Limb (tissue), 2 donors: Measurements from ENCODE around the gene ZNF316.
A peak's percentile ranks its signal among the peaks of the same experiment; 100 is the strongest.

Source experiments
- DNase-seq, 2 donors: peaks; one replicate each; pipeline ENCODE4 v3.0.0-alpha.2; 2016; ENCODE audit errors: extremely low spot score in 2 of 2

ZNF316 gene

DNA sequence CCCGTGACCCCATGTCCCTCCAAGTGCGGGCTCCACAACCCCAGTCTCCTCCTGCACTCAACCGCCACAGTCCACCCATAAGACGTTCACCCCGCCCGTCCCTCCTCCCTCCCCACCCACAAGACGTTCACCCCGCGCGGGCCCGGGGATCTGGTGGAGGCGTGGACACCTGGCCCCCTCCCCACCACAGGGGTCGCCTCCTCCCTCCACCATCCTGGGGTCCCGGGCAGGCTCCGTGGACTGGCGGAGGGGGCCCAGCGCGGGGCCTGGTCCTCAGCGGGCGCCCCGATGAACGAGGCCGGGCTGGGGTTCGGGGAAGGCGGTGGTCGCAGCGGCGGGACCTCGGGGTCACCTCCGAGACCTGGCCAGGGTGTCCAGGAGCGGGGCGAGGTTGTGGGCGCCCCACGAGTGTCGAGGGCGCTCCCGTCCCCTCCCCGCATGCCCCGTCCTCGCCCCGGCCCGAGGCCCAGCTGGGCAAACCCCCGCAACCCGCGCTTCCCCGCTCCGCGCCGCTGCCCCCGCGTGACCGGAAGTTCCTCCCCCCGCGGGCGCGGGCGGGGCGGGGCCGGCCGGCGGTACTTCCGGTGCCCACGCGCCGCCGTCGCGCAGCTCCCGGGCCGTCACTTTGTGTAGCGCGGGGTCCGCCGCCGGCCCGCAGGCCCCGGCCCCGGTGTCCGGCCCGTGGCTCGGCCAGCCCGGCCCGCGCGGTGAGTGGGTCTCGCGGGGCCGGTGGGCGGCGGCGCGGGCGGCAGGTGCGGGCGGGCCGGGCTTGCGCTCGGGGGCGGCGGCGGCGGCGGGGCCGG is at the start of gene ZNF316:
Gene ZNF316 (plus strand): TSS at position 578 of the 803 bp plus-strand sequence. CDS start 5,092 bp downstream, outside the sequence.
- peak in 1 of 2 donors; percentile 79 for DNase-seq

DNA sequence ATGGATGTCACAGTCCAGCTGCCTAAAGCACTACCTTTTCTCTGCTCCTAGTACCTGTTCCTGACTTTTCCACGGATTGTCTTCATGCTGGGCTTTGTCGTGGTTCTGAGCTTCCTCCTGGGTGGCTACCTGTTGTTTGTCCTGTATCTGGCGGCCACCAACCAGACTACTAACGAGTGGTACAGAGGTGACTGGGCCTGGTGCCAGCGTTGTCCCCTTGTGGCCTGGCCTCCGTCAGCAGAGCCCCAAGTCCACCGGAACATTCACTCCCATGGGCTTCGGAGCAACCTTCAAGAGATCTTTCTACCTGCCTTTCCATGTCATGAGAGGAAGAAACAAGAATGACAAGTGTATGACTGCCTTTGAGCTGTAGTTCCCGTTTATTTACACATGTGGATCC is 48.6 kb upstream of the ZNF316 start:
- no peak for DNase-seq

DNA sequence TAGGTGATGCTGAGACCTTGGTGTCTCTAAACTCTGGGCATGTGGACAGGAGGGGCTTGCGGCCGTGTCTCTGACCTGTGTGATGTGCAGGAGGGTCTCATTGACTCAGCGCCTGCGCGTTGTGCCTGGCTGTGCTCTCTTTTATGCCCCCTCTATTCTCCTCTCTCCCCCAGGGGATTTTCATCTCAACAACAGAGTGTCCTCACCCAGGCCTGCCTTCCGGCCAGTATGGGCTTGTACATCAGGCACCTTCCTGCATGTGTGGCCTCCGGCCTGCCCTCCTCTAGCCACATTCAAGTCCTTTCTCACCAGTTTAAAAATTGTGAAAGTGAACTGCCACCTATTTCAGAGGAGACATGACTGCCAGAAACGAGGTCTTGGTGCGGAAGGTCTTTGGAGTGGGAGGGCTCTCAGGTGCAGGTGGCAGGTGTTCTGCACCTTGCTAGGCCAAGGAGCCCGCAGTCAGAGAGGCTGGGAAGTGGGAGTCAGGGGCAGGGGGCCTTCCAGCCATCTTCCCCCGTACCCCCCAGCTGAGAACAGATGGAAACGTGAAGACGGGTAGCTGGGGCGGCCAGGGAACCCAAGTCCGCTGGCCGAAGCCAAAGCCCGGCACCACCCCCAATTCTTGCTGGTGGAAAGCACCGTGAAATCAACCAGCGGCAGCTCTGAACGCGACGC is 47.8 kb upstream of the ZNF316 start:
- no peak for DNase-seq

DNA sequence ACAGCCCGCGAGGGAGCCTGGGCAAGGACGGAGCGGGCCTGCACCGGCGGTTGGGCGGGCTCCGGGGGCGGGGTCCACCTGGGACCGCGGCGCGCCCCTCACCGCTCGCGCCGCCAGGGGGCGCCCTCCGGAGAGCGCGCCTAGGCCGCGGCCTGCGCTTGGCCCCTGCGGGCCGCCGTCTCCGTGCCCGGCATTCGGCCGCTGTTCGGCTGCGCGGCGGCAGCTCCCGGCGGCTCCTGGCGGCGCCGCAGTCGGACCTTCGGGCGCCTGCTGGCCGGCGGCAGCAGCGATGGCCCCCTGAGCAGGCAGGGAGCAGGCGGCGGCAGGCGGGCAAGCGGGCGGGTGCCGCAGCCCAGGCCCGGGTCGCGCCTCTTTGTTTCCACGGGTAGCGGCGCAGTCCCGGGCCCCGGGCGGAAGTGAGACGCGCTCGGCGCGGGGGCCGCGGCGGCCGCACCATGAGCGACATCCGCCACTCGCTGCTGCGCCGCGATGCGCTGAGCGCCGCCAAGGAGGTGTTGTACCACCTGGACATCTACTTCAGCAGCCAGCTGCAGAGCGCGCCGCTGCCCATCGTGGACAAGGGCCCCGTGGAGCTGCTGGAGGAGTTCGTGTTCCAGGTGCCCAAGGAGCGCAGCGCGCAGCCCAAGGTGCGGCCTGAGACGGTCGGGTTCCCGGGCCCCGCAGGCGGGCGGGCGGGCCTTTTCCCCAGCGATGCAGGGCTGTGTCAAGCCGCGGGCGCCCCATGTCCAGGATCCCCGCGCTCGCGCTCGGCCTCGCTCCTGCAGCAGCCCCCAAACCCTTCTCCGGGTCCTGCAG is 47.1 kb upstream of the ZNF316 start, which contains the start of gene INTS15:
Gene INTS15 (plus strand): TSS at position 193 of the 816 bp plus-strand sequence. CDS start 263 bp downstream, at position 456.
- DNase-seq = peak; percentile 83 to 90

DNA sequence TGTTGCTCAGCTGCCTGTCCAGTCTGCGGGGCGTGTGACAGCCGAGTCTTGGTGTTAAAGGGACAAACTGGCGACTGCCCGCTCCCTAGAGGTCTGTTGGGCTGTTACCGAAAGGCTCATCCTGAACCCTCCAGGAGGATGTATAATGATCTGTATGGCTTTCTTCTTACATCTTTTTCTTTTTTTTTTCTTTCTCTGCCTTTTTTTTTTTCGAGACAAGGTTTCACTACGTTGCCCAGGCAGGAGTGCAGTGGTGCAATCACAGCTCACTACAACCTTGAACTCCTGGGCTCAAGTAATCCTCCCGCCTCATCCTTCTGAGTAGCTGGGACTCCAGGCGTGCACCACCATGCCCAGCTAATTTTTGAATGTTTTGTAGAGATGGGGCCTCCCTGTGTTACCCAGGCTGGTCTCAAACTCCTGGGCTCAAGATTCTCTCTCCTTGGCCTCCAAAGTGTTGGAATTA is 46.4 kb upstream of the ZNF316 start:
- DNase-seq = no peak

DNA sequence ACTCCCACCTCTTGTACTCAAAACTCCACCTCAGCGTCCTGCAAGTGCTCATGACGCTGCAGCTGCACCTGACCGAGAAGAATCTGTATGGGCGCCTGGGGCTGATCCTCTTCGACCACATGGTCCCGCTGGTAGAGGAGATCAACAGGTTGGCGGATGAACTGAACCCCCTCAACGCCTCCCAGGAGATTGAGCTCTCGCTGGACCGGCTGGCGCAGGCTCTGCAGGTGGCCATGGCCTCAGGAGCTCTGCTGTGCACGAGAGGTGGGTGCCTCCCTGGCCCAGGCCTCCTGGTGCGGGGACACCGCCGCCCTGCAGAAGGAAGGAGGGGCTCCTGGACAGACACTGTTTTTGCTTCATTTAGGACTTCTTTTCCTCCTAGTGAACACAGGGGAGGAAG is 37.0 kb upstream of the ZNF316 start:
- DNase-seq = no peak

DNA sequence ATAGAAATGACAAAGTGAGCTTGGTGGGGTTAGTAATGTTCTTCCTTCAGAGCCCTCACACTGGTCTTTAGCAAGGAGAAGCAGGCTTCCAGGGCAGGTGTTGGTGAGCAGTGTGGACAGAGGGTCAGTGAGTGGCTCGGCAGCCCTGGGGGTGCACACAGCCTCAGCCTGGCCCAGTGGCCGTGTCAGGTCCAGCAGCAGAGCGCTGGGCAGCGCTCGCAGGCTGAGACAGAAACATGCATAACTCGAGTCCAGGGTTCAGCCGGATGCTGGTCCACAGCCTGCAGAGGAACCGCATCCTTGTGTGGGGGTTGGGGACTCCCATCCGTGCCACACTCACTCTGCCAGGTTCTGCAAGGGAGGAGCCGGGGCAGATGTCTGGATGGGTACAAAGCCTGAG is 32.7 kb upstream of the ZNF316 start:
- no peak for DNase-seq

DNA sequence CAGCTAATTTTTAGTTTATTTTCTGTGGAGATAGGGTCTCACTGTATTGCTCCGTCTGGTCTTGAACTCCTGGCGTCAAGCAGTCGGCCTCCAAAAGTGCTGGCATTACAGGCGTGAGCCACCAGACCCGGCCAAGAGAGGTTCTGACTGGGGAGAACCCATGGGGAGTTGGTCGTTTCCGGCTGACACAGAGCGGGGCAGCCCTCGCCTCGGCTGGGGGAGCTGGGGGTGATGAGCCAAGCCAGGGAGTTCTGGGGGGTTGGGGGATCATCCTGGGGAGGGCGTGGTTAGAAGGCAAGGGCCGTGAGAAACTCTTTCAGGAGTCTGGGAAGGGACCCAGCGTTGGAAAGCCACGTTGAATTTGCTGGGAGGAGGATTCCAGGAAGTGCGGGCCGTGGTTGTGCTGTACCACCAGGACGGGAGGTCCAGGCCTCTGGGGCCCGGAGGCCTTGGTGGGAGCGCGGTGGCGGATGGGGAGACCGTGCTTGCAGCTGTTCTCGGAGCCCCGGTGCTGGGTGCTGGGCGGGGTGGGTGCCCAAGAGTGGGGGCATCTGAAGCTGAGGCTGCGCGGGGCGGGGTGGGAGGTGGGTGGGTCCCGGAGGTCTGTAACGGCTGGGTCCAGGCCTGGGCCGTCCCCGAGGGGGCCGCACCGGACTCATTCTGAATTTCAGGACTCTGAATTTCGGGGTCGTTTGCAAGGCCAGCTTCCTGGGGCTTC is 30.1 kb upstream of the ZNF316 start:
- no peak for DNase-seq

DNA sequence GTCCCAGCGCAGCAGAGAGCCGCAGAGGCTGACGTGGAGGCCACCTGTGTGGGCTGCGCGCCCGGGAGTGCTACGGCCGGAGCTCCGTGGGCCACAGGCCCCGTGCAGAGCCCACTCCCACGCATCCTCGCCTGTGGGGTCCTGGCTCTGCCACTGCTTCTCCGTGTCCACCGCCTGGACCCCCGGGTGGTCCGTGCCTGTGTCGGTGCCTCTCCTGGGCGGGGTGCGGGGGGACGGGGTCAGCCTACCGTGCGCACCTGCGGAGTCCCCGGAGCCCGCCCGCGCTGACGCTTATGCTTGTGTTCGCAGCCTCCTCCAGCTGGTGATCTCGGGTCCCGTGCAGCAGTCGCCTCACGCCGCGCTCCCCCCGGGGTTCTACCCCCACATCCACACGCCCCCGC is 29.5 kb upstream of the ZNF316 start:
- DNase-seq = no peak

DNA sequence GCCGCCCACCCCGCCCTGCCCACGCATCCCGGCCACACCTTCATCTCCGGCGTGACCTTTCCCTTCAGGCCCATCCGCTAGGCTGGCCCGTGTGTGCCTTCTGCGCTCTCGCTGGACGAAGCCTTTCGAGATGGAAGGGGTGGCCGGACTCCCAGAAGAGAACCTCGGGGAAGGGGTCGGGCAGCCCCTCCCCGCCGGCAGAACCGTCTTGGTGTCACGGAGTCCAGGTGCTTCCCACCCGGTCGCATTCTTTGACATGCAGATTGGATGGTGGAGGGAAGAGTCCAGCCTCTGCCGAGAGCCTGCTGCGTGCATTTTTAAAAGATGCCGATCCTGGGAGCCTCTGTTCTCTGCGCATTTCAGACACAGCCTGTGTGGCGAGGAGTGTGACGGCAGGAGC is 29.0 kb upstream of the ZNF316 start:
- no peak for DNase-seq

DNA sequence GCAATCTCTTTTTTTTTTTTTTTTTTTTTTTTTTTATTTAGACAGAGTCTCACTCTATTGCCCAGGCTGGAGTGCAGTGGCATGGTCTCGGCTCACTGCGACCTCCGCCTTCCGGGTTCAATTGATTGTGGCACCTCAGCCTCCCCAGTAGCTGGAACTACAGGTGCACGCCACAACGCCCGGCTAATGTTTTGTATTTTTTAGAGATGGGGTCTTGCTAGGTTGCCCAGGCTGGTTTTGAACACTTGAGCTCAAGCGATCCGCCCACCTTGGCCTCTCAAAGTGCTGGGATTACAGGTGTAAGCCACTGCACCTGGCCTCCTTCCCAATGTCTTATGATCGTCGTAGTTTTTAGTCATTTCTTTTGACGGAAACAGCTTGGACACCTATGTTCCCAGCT is 28.3 kb upstream of the ZNF316 start:
- DNase-seq = no peak

DNA sequence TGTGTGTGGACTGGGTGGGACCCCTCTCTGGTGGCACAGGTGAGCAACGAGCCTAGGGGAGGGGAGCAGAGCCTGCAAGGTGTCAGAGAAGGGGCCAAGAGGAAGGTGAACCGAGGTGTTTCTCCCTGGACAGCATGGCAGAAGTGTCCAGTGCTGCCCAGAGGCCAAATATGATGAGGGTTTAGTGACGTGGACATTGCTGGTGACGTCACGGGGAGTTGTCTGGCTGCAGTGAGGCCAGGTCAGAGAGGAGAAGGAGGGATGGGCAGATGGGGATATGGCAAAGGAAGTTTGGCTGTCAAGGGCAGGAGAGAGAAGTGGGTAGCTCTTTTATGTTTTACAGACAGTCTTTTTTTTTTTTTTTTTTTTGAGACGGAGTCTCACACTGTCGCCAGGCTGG is 24.3 kb upstream of the ZNF316 start:
- no peak for DNase-seq

DNA sequence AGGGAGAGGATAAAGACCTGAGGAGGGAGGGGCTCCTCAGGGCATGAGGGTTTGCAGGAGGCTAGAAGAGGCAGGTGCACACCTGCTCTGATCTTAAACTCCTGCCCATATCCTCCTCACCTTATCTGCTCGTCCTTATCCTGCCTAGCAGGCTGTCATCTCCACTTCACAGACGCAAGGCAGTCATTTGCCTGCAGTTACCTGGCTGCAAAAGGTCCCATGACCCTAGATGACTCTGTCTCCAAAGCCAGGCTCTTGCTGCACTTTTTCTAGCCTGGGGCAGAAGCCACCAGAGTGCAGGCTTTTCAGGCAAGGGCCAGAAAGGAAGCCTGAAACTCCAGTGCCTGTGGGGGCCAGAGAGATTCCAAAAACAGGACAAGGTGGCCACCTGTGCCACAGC is 23.4 kb upstream of the ZNF316 start:
- no peak for DNase-seq

DNA sequence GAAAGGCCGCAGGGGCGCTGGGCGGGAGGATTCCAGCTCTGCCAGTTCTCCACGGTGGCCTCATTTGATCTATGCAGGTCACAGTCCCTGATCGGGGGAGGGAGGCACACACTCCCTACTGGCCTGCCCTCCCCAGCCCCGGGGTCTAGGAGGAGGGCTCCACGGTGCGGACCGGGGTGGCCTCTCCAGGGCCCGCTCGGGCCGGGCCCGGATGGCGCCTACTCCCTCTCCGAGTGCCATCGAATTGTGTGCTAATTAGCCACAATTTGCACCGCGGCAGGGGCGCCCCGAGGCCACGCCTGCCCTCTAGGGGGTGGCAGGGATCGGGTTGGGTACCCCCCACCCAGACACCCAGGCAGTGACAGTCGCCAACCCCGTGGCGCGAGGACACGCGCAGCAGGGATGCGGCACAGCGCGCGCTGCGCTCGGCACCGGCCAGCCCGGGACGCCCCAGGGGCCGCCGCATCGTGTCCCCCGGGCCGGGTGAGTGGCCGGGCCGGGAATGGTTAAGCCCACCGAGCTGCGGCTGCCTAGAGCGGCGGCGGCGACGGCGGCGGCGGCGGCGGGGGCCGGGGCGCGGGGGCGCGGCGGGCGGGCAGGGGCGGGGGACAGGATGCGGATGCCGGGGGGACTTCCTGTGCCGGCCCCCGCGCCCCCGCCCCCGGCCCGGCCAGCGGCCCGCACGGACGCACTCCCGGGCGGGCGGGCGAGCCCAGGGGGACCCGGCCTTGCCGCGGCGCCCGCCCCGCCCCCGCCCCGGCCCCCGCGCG is 22.0 kb upstream of the ZNF316 start, which contains the start of gene ZNF853:
Gene ZNF853 (plus strand): TSS at position 658 of the 770 bp plus-strand sequence. CDS start 565 bp downstream, outside the sequence.
- DNase-seq = peak in 1 of 2 donors; percentile 75

DNA sequence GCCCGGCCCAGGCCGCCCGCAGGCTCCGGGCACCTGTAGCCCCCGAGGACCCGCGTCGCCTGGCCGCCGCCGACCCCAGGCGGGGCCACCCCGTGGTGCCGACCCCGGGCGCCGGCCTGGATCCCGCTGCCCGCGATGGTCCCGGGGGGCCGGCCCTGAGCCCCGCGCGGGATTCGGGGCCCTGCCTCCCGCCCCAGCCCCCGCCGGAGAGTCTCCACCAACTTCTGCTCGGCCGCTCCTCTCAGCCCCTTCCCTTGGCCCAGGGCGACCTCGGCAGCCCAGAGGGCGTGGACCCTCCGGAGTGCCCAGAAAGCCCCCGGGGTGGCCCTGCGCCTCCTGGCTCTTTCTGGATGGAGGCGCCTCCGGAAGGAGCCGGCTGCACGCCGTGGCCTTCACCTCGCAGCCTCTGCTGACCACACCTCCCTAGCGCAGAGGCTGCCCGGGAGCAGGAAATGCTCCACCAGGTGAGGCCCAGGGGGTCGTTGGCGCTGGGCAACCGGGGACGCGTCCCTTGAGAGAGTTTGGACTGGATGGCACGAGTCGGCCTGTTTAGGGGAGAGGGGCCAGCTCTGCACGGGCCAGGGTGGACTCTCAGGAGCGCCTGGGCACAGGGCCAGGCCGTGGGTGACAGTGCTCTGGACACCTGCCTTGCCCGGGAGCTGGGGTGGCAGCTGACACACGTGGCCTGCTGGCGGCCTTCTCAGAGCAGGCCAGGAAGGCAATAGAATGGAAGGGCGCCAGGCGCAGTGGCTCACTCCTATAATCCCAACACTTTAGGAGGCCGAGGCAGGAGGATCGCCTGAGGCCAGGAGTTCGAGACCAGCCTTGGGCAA is 21.2 kb upstream of the ZNF316 start:
- DNase-seq = peak in 1 of 2 donors; percentile 49

DNA sequence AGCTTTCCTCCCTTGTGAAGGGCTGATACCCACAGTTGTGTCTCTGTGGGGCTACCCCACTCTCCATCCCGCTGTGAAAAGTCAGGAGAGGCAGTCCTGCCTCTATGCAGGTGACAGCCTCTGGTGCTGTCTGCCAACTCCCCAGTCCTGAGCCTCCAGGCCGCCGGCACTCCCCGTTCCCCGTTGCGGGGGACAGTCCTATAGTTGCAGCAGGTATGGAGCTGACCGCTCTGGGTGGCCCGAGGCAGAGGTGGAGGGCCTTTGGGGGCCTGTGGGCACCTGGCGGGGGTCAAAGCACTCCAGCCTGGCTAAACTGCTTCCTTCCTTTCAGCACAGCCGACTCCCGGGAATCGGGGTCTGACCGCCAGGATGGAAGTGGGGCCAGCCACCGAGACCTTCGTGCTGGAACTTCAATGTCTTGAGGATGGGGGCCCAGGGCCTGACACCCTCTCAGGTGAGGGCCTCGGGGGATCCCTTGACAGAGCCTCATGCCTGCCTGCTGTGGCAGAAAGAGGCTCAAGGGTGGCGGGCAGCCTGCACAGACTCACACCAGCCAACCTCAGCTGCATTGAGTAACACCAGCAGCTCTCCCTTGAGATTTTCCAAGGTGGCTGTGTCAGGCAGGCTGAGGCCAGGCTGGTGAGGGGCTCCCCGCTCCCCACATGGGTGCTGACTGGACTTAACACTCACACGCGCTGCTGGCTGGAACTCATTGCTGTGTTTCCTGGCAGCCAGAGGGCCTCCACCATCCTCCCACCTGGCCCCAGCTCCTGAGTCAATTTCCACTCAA is 20.1 kb upstream of the ZNF316 start:
- DNase-seq = no peak

DNA sequence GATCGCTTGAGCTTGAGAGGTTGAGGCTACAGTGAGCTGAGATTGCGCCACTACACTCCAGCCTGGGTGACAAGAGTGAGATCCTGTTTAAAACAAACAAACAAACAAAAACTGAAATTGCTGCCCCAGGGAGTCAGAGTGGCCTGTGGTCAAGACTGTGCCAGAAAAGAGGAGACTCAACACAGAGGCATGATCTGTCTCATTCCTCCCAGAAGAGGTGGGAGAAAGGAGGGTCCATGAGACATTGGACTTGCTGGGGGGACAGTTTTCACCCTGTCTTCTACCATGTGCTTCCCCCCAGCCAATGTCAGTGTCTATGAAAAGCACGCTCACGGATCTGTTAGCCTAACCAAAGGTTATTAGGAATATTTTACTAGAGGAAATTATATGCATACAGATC is 18.5 kb upstream of the ZNF316 start:
- no peak for DNase-seq

DNA sequence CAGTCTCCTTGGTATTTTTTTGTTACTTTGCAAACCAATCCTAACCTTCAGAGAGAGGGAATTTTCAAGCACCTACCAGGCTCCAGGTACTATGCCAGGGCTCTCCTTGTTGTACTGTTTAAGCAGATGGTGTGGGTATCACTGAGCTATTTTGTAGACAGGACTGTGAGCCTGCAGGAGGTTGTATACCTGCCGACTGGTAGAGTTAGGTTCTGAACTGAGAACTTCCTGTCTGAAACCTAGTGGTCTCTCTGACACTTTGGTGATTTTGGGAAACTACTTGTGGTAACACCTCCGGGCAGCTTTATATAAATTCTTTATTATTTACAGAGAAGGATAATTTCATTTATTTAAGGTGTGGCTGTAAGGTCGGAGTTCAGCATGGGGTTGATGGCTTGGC is 17.2 kb upstream of the ZNF316 start:
- DNase-seq = no peak
